SK-N-SH treated with all-trans-retinoic acid at 6 μM for 48 hours (cell line): ENCODE data around the gene OST4.
"Not testable (repeated sequence)": the region's sequence is repeated elsewhere in the genome, so short reads cannot be mapped to it uniquely, and the experiment has no call there.

Experiments used
- ATAC-seq: fragments of 200-7000 bp; cut with Tn5 transposase; 3 replicates; pipeline ENCODE4 v1.9.1; 2020; ENCODE audit warnings: mild to moderate bottlenecking, moderate library complexity
- ARNTL ChIP-seq: fragments of 450-650 bp; formaldehyde crosslinking; IDR thresholded peaks from 2 replicates; pipeline ENCODE4 v1.5.0; 2020; ENCODE audit warnings: low read depth, mild to moderate bottlenecking, moderate library complexity, borderline replicate concordance
- BACH2 ChIP-seq: fragments of 250-450 bp; sonication (Bioruptor Pico); IDR thresholded peaks from 2 replicates; pipeline ENCODE4 v1.9.0; 2021; ENCODE audit warnings: mild to moderate bottlenecking, borderline replicate concordance
- CSDC2 ChIP-seq: fragments of 250-450 bp; sonication (Bioruptor Pico); IDR thresholded peaks from 2 replicates; pipeline ENCODE4 v1.5.0; 2020; ENCODE audit warnings: mild to moderate bottlenecking, moderate library complexity
- ESRRG ChIP-seq: fragments of 250-450 bp; sonication (Bioruptor Pico); IDR thresholded peaks from 2 replicates; pipeline ENCODE4 v1.6.1; 2021; ENCODE audit warnings: mild to moderate bottlenecking
- GLIS3 ChIP-seq: fragments of 250-450 bp; sonication (Bioruptor Pico); IDR thresholded peaks from 2 replicates; pipeline ENCODE4 v1.5.0; 2020; ENCODE audit warnings: mild to moderate bottlenecking, moderate library complexity
- ISL1 ChIP-seq: fragments of 250-450 bp; sonication (Bioruptor Pico); IDR thresholded peaks from 2 replicates; pipeline ENCODE4 v2.1.2; 2022; ENCODE audit warnings: mild to moderate bottlenecking, moderate library complexity
- PATZ1 ChIP-seq: fragments of 250-450 bp; sonication (Bioruptor Pico); IDR thresholded peaks from 2 replicates; pipeline ENCODE4 v1.8.0; 2020; ENCODE audit warnings: mild to moderate bottlenecking, moderate library complexity, borderline replicate concordance
- POU6F1 ChIP-seq: fragments of 250-450 bp; sonication (Bioruptor Pico); IDR thresholded peaks from 2 replicates; pipeline ENCODE4 v1.8.0; 2021; ENCODE audit warnings: low read depth, mild to moderate bottlenecking, moderate library complexity, borderline replicate concordance
- PPARA ChIP-seq: fragments of 250-450 bp; sonication (Bioruptor Pico); IDR thresholded peaks from 2 replicates; pipeline ENCODE4 v1.5.0; 2020; ENCODE audit warnings: mild to moderate bottlenecking, borderline replicate concordance
- RARB ChIP-seq: fragments of 250-450 bp; sonication (Bioruptor Pico); IDR thresholded peaks from 2 replicates; pipeline ENCODE4 v1.8.0; 2021; ENCODE audit warnings: mild to moderate bottlenecking, moderate library complexity
- TOX ChIP-seq: fragments of 250-450 bp; sonication (Bioruptor Pico); IDR thresholded peaks from 2 replicates; pipeline ENCODE4 v1.8.0; 2021; ENCODE audit warnings: mild to moderate bottlenecking, moderate library complexity, borderline replicate concordance
- ZFP3 ChIP-seq: fragments of 250-450 bp; sonication (Bioruptor Pico); IDR thresholded peaks from 2 replicates; pipeline ENCODE4 v1.5.0; 2020; ENCODE audit warnings: mild to moderate bottlenecking, moderate library complexity
- ZFP30 ChIP-seq: fragments of 450-650 bp; formaldehyde crosslinking; IDR thresholded peaks from 2 replicates; pipeline ENCODE4 v1.5.0; 2022; ENCODE audit warnings: mild to moderate bottlenecking, moderate library complexity
- ZNF565 ChIP-seq: fragments of 450-650 bp; formaldehyde crosslinking; conservative IDR thresholded peaks from 2 replicates; pipeline ENCODE4 v1.5.0; 2020; ENCODE audit warnings: low read depth, mild to moderate bottlenecking, moderate library complexity
- ZNF70 ChIP-seq: fragments of 450-650 bp; formaldehyde crosslinking; IDR thresholded peaks from 2 replicates; pipeline ENCODE4 v1.5.0; 2020; ENCODE audit warnings: mild to moderate bottlenecking, moderate library complexity
- ZNF8 ChIP-seq: fragments of 450-650 bp; formaldehyde crosslinking; IDR thresholded peaks from 2 replicates; pipeline ENCODE4 v1.5.0; 2020; ENCODE audit warnings: mild to moderate bottlenecking, moderate library complexity
- TF ChIP-seq, protein P1 (sequence below): fragments of 250-450 bp; sonication (Bioruptor Pico); IDR thresholded peaks from 2 replicates; pipeline ENCODE4 v1.5.0; 2020; ENCODE audit warnings: mild to moderate bottlenecking, moderate library complexity
- TF ChIP-seq, protein P2 (sequence below): fragments of 250-450 bp; sonication (Bioruptor Pico); IDR thresholded peaks from 2 replicates; pipeline ENCODE4 v1.5.1; 2021; ENCODE audit warnings: mild to moderate bottlenecking, moderate library complexity

Gene OST4

GRCh38 chr2:27071277-27071989 lies at the start of gene OST4:
OST4 (minus strand) TSS chr2:27071654.
- ATAC-seq, result peak; percentile 87
- TF ChIP-seq ZFP3 (CRISPR knock-in tag) (peak; percentile 81; the same call in 1 of the 2 replicates), ZFP30 (CRISPR knock-in tag) (no peak)

GRCh38 chr2:27119330-27119670 lies 47.8 kb upstream of the OST4 start:
- ATAC-seq, result not testable (repeated sequence)

DNA sequence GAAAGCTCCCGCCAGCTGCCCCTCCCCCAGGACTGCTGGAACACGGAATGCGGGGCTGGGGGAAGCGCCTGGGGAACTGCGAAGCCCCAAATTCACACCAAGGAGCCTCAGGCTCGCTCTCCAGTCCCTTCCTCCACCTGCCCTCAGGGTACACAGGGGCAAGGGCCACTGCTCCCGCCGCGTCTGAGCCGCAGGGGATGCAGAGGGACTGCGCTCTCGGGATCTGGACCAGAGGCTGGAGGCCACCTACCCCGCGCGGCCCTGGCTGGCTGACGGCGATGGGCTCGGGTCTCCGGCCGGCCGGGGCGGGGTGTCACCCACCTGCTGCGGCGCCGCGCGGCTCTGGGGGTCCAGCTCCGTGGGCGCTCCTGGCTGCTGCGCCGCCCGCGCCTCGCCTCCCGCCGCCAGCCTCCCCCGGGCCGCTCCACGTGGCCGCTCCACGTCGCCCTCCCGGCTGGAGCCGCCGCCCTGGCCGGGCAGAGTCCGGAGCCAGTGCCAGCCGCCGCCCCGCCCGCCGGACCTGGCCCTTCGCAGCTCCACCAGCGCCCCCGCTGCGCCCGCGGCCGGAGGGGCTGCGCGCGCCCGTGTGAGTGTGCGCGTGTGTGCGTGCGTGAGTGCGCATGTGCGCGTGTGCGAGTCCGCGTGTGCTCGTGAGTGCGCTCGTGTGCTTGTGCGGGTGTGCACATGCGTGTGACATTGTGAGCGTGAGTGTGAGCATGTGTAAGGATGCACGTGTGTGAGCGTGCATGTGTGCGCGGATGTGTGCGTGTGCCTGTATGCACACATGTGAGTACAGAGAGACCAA lies 47.3 kb upstream of the OST4 start, which contains the start of gene CGREF1:
TSS of gene CGREF1 (minus strand) at position 604 of the 805 bp plus-strand sequence. CDS start 14,762 bp downstream, outside the sequence.
- ATAC-seq, result peak; percentile 50
- TF ChIP-seq, protein P1, sequence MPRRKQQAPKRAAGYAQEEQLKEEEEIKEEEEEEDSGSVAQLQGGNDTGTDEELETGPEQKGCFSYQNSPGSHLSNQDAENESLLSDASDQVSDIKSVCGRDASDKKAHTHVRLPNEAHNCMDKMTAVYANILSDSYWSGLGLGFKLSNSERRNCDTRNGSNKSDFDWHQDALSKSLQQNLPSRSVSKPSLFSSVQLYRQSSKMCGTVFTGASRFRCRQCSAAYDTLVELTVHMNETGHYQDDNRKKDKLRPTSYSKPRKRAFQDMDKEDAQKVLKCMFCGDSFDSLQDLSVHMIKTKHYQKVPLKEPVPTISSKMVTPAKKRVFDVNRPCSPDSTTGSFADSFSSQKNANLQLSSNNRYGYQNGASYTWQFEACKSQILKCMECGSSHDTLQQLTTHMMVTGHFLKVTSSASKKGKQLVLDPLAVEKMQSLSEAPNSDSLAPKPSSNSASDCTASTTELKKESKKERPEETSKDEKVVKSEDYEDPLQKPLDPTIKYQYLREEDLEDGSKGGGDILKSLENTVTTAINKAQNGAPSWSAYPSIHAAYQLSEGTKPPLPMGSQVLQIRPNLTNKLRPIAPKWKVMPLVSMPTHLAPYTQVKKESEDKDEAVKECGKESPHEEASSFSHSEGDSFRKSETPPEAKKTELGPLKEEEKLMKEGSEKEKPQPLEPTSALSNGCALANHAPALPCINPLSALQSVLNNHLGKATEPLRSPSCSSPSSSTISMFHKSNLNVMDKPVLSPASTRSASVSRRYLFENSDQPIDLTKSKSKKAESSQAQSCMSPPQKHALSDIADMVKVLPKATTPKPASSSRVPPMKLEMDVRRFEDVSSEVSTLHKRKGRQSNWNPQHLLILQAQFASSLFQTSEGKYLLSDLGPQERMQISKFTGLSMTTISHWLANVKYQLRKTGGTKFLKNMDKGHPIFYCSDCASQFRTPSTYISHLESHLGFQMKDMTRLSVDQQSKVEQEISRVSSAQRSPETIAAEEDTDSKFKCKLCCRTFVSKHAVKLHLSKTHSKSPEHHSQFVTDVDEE (CRISPR knock-in tag), result no peak; the same call in 1 of the 2 replicates
- TF ChIP-seq ZFP3 (CRISPR knock-in tag) (no peak), ZFP30 (CRISPR knock-in tag) (peak; percentile 30; the same call in 1 of the 2 replicates), CSDC2 (CRISPR knock-in tag) (no peak), PPARA (no peak), PATZ1 (CRISPR knock-in tag) (no peak), ZNF8 (CRISPR knock-in tag) (no peak), BACH2 (CRISPR knock-in tag) (0 out of 2 replicates have a peak, but pooled peaks have one; percentile 2), ZNF565 (CRISPR knock-in tag) (0 out of 2 replicates have a peak, but pooled peaks have one; percentile 17), RARB (CRISPR knock-in tag) (no peak), POU6F1 (CRISPR knock-in tag) (no peak), ESRRG (CRISPR knock-in tag) (no peak), ISL1 (no peak), ZNF70 (CRISPR knock-in tag) (no peak), ARNTL (CRISPR knock-in tag) (no peak)
- TF ChIP-seq, protein P2, sequence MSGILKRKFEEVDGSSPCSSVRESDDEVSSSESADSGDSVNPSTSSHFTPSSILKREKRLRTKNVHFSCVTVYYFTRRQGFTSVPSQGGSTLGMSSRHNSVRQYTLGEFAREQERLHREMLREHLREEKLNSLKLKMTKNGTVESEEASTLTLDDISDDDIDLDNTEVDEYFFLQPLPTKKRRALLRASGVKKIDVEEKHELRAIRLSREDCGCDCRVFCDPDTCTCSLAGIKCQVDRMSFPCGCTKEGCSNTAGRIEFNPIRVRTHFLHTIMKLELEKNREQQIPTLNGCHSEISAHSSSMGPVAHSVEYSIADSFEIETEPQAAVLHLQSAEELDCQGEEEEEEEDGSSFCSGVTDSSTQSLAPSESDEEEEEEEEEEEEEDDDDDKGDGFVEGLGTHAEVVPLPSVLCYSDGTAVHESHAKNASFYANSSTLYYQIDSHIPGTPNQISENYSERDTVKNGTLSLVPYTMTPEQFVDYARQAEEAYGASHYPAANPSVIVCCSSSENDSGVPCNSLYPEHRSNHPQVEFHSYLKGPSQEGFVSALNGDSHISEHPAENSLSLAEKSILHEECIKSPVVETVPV, result no peak

DNA sequence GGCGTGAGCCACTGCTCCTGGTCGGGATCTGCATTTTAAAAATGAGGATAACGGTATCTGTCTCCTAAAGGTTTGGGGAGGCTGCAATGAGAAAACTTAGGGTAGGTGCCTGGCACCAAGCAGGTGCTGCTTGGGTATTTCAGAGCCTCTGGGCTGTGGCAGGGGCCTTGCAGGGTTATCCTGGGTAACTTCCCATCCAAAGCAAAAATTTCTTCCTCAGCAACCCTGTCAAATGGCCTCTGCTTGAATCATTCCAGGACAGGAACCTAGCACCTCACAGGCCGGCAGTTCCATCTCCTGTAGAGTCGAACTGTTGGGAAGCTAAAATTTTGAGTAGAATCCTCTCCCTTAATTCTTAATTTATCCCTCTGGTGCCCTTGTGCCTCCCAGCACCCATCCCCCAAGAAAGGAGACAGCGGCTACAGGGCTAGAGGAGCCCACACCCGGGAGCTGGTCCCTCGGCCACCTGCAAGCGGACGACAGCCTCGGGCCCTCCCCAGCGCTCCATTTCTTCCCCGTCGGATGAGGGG lies 46.6 kb upstream of the OST4 start:
- peak; percentile 30 for ATAC-seq
- no peak for TF ChIP-seq ZNF70 (CRISPR knock-in tag)
- TF ChIP-seq, protein P1 (CRISPR knock-in tag), result no peak
- TF ChIP-seq ISL1, result no peak
- no peak for TF ChIP-seq ZNF565 (CRISPR knock-in tag)
- no peak for TF ChIP-seq GLIS3 (CRISPR knock-in tag)
- TF ChIP-seq PATZ1 (CRISPR knock-in tag), result no peak
- no peak for TF ChIP-seq ZNF8 (CRISPR knock-in tag)
- TF ChIP-seq BACH2 (CRISPR knock-in tag), result no peak
- no peak for TF ChIP-seq TOX (CRISPR knock-in tag)
